Thyroid gland (tissue), 4 donors: ENCODE measurements around the gene ADRA2B.

Source experiments
- CTCF ChIP-seq, 6 experiments: fragments of 200-600 bp in 3 of 6; fragments of 450-650 bp in 3 of 6; sonication (generic) in 3 of 6; IDR thresholded peaks; one replicate each; pipeline ENCODE4 v1.5.1; 2016 to 2019; ENCODE audit warnings: antibody characterized with exemption in 6 of 6, mild to moderate bottlenecking in 2 of 6, inconsistent platforms in 1 of 6, moderate library complexity in 1 of 6
- POLR2A ChIP-seq, 2 donors: fragments of 450-650 bp; IDR thresholded peaks; one replicate each; pipeline ENCODE4 v1.6.1; 2017; ENCODE audit warnings: antibody characterized with exemption in 2 of 2, mild to moderate bottlenecking in 2 of 2, moderate library complexity in 1 of 2

- TF ChIP-seq CTCF (IDR thresholded peaks at IDR 0.05): peak in 2 of 6 experiments; percentile 8 to 25
- TF ChIP-seq POLR2A (IDR thresholded peaks at IDR 0.05): no peak
Observed at GRCh38 chr2:96143848-96144480, 27.6 kb upstream of the ADRA2B start.
